T-helper 2 cell treated with Interferon-gamma antibody and Interleukin-4, amounts not matched to agents 5 μg/mL and 100 μg/mL, for 36 hours (primary cell): ENCODE results near the gene DIAPH3.

Experiments used
- DNase-seq: peaks from one replicate; pipeline ENCODE4 v3.0.0; 2021; ENCODE audit warnings: low spot score
- H3K27ac Mint-ChIP-seq: one replicate; pipeline ENCODE4 v1.8.0; 2021; ENCODE audit warnings: mild to moderate bottlenecking, mixed read lengths
- H3K27me3 Mint-ChIP-seq: one replicate; pipeline ENCODE4 v1.8.0; 2021; ENCODE audit warnings: low read depth, mixed read lengths
- H3K36me3 Mint-ChIP-seq: one replicate; pipeline ENCODE4 v1.8.0; 2021; ENCODE audit warnings: low read depth, mixed read lengths
- H3K4me1 Mint-ChIP-seq: one replicate; pipeline ENCODE4 v1.8.0; 2021; ENCODE audit warnings: low read depth, mixed read lengths
- H3K4me3 Mint-ChIP-seq: one replicate; pipeline ENCODE4 v1.8.0; 2022; ENCODE audit warnings: mild to moderate bottlenecking, moderate library complexity, mixed read lengths
- H3K9me3 Mint-ChIP-seq: one replicate; pipeline ENCODE4 v1.8.0; 2021; ENCODE audit warnings: mixed read lengths

Gene DIAPH3

DNA sequence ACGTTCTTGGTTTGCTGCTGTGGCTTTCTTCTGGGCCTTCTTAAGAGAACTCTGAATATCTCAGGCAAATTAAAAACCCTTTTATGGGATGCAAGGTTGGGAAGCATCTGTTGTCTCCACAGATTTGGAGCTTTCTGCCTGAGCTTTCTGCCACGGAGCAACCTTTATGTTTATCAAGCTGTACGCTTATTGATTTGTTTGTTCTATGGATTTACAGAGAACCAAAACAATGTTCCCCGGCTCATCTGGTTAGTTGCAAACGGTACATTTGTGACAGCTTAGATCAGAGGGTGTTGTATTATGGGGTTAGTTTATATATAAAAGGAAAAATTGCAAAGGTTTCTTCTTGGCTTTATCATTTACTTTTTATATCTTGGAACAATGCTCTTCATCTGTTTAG is 479.6 kb downstream of the DIAPH3 start:
- DNase-seq: no peak
- no peaks in the 10 kb centered on the region for H3K27me3 Mint-ChIP-seq
- no peak overlapping the region for H3K27ac Mint-ChIP-seq
- H3K4me3 Mint-ChIP-seq: no peak overlapping the region
- no peaks in the 10 kb centered on the region for H3K9me3 Mint-ChIP-seq
- no peaks in the 10 kb centered on the region for H3K4me1 Mint-ChIP-seq
- H3K36me3 Mint-ChIP-seq: no peaks in the 10 kb centered on the region

- Mint-ChIP-seq H3K9me3 (no peaks in the 10 kb centered on the region), H3K4me1 (no peaks in the 10 kb centered on the region), H3K4me3 (no peak overlapping the region), H3K36me3 (no peaks in the 10 kb centered on the region), H3K27ac (no peak overlapping the region), H3K27me3 (no peaks in the 10 kb centered on the region)
- DNase-seq: no peak
Measured at GRCh38 chr13:59681636-59682311, 482.0 kb downstream of the DIAPH3 start.

- Mint-ChIP-seq H3K4me3 (no peak overlapping the region), H3K27me3 (no peaks in the 10 kb centered on the region), H3K27ac (no peak overlapping the region), H3K36me3 (no peaks in the 10 kb centered on the region), H3K4me1 (no peaks in the 10 kb centered on the region), H3K9me3 (no peaks in the 10 kb centered on the region)
- no peak for DNase-seq
Measured at GRCh38 chr13:59680429-59681024, 483.2 kb downstream of the DIAPH3 start.

DNA sequence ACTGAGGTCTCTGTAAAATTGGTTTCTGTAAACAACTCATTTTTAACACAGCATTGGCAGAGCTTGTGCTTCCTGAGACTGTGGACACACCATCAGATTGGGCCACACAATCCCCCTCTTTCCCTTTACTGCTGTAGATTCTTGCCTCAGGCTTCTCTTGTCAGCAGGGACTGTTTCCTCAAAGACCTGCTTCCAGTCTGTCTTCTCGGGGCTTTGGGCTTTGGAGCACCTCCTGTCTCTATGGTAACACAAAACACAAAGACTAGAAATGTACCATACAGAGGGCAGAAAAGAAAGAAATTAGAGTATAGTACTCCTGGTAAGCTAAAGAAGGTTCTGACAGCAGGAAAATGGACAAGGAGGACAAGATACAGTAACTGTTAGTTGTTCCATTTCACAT is 484.5 kb downstream of the DIAPH3 start:
- peaks cover 4% of the 10 kb centered on the region for H3K4me1 Mint-ChIP-seq
- no peaks in the 10 kb centered on the region for H3K36me3 Mint-ChIP-seq
- H3K27ac Mint-ChIP-seq: no peak overlapping the region
- no peaks in the 10 kb centered on the region for H3K27me3 Mint-ChIP-seq
- no peak for DNase-seq
- no peaks in the 10 kb centered on the region for H3K9me3 Mint-ChIP-seq
- no peak overlapping the region for H3K4me3 Mint-ChIP-seq

DNA sequence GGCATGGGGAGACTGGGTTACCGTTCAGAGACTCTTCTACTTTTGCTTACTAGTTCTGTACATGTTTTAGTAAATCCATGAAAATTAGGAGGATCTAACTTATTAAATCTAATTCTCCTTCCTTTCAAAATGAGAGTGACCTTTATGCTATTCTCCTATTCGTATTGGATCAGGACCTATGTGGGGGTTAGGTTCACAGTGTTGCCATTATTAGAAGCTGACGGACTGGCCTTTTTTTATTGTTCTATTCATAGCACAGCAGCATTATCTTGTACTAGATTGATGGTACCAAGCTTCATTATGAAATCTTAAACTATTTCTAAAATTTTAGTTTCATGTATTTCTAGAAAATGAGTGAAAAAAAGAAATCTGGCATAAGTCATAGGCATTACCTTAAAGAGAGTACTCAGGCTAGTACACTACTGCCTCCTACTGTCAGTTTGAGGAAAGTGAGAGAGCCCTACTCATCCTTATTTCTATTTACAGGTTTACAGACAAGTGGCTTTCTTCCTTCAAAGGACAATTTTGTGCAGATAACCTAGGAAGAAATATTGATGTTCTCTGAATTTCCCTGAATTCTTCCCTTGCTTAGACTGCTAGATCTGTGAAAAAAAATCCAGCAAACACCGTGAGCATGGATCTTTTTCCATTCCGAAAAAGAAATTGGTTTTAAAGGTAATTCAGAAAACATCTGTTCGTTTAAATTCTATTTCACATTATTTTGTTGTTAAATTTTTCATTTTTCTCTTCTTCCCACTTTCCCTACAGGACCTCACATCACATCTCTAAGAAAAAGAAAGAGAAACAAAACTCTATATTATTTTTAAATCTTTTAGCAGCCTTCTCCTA is 485.5 kb downstream of the DIAPH3 start:
- H3K4me1 Mint-ChIP-seq: peaks cover 4% of the 10 kb centered on the region
- no peaks in the 10 kb centered on the region for H3K36me3 Mint-ChIP-seq
- no peaks in the 10 kb centered on the region for H3K27me3 Mint-ChIP-seq
- no peak overlapping the region for H3K27ac Mint-ChIP-seq
- no peak for DNase-seq
- no peaks in the 10 kb centered on the region for H3K9me3 Mint-ChIP-seq
- H3K4me3 Mint-ChIP-seq: no peak overlapping the region

DNA sequence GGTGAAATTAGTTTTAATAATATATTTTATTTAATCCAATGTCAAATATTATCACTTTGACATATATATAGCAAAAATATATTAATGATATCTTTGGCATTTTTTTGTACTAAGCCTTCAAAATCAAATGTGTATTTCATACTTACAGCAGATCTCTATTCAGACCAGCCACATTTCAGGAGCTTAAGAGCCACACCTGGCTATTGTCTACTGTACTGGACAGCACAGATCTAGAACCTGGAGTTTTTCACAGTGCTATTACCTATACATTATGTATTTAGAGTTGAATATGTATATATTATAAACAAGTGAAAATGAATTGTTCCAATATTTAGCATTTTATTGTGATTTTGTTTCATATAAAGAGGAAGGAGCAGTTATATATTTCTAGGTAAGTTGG is 486.3 kb downstream of the DIAPH3 start:
- Mint-ChIP-seq H3K27ac (no peak overlapping the region), H3K9me3 (no peaks in the 10 kb centered on the region), H3K4me3 (no peak overlapping the region), H3K4me1 (peaks cover 4% of the 10 kb centered on the region), H3K36me3 (no peaks in the 10 kb centered on the region), H3K27me3 (no peaks in the 10 kb centered on the region)
- DNase-seq: no peak

DNA sequence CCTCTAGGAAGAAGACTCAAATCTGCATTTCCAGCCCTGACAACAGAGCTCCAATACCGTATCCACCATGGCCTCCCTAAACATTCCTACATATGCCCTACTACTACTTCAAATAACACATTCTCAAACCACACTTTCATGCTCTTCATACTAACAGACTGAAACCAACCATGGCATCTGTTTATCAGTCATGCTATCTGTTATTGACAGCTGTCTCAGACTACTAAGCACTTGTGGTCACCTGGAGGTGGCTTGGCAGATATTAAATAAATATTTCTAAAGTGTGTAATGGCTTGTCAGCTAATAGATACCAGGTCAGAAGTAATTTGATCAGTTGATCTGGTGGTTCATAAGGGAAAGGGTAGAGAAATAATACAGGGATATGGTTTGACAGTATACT is 489.1 kb downstream of the DIAPH3 start:
- Mint-ChIP-seq H3K9me3 (no peaks in the 10 kb centered on the region), H3K27ac (no peak overlapping the region), H3K4me1 (peaks cover 6% of the 10 kb centered on the region), H3K4me3 (no peak overlapping the region), H3K36me3 (no peaks in the 10 kb centered on the region), H3K27me3 (no peaks in the 10 kb centered on the region)
- no peak for DNase-seq

DNA sequence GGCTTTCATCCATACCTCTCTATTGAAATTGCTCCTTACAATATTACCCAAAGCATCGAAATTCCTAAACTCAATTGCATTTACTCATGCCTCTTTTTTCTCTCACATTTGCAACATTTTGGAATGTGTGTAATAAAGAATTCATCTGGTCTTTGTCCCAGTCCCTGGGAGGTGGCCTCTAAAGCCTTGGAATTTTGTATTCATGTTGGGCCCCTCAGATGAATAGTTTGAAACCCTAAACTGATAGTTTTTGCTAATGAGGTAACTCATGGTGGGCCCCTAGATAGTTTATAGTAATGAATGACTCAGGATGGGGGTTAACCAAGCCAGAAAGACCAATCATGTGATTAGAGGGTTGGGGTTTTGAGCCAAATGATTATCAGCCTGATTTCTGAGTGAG is 490.4 kb downstream of the DIAPH3 start:
- H3K4me3 Mint-ChIP-seq: no peak overlapping the region

GRCh38 chr13:59672445-59672844 is 491.3 kb downstream of the DIAPH3 start:
- Mint-ChIP-seq H3K9me3 (no peaks in the 10 kb centered on the region), H3K36me3 (no peaks in the 10 kb centered on the region), H3K4me1 (peaks cover 6% of the 10 kb centered on the region), H3K4me3 (no peak overlapping the region), H3K27me3 (no peaks in the 10 kb centered on the region), H3K27ac (no peak overlapping the region)
- DNase-seq: no peak

More for the DNA sequence above, 490.4 kb downstream of the DIAPH3 start:
- no peaks in the 10 kb centered on the region for H3K9me3 Mint-ChIP-seq
- no peaks in the 10 kb centered on the region for H3K27me3 Mint-ChIP-seq
- H3K27ac Mint-ChIP-seq: no peak overlapping the region
- peaks cover 6% of the 10 kb centered on the region for H3K4me1 Mint-ChIP-seq
- H3K36me3 Mint-ChIP-seq: no peaks in the 10 kb centered on the region
- no peak for DNase-seq

- no peaks in the 10 kb centered on the region for H3K9me3 Mint-ChIP-seq
- peaks cover 6% of the 10 kb centered on the region for H3K4me1 Mint-ChIP-seq
- H3K4me3 Mint-ChIP-seq: no peak overlapping the region
Measured at GRCh38 chr13:59671881-59672280, 491.8 kb downstream of the DIAPH3 start.

DNA sequence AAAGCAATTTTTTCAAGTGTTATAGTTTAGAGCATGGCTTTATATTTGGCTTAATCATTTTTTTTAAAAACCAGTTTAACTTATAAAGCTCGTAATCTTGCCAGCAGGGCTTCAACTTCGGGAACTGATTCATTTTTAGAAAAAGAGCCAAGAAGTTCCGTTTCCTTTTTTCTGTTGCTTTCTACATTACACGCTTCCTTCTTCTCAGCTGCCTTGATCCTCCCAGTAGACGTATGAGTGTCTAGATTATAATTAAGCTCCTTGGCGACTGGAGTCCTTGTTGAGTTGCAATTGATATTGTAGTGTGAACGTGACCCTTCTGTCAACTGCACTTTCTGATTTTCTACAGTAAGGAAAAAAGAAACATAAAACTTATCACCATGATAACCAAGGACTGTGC is 497.2 kb downstream of the DIAPH3 start:
- H3K36me3 Mint-ChIP-seq: peaks cover 6% of the 10 kb centered on the region

More at GRCh38 chr13:59671881-59672280, 491.8 kb downstream of the DIAPH3 start:
- no peak overlapping the region for H3K27ac Mint-ChIP-seq
- no peak for DNase-seq
- H3K36me3 Mint-ChIP-seq: no peaks in the 10 kb centered on the region
- no peaks in the 10 kb centered on the region for H3K27me3 Mint-ChIP-seq

GRCh38 chr13:59665732-59666131 is 498.0 kb downstream of the DIAPH3 start:
- peaks cover 6% of the 10 kb centered on the region for H3K36me3 Mint-ChIP-seq
- H3K9me3 Mint-ChIP-seq: no peaks in the 10 kb centered on the region
- DNase-seq: no peak
- no peak overlapping the region for H3K27ac Mint-ChIP-seq
- H3K27me3 Mint-ChIP-seq: no peaks in the 10 kb centered on the region
- no peak overlapping the region for H3K4me3 Mint-ChIP-seq
- H3K4me1 Mint-ChIP-seq: no peaks in the 10 kb centered on the region

More for the DNA sequence above, 497.2 kb downstream of the DIAPH3 start:
- Mint-ChIP-seq H3K27me3 (no peaks in the 10 kb centered on the region), H3K4me1 (no peaks in the 10 kb centered on the region), H3K27ac (no peak overlapping the region), H3K4me3 (no peak overlapping the region), H3K9me3 (no peaks in the 10 kb centered on the region)
- no peak for DNase-seq

GRCh38 chr13:59665184-59665583 is 498.5 kb downstream of the DIAPH3 start:
- no peak for DNase-seq
- Mint-ChIP-seq H3K27me3 (no peaks in the 10 kb centered on the region), H3K27ac (no peak overlapping the region), H3K9me3 (no peaks in the 10 kb centered on the region), H3K4me1 (no peaks in the 10 kb centered on the region), H3K36me3 (peaks cover 6% of the 10 kb centered on the region), H3K4me3 (no peak overlapping the region)

DNA sequence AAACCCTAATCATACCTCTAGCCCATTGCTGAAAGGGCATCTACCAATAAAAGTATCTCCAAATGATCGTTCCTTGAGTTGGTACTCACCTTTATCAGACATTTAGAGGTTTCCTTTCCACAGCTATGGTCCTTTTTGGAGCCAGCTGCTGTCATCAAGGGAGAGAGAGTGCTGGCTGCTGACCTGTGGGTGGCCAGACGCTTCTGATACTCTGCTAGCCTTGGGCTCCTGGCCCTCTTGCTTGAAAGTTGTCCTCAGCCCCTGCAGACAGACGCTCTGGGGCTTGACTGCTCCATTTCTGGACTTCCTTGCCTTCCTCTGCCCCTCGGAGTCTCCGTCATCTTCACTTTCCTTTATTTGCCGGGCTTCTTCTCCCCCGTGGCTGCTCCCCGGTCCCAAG is 499.1 kb downstream of the DIAPH3 start:
- DNase-seq: no peak
- Mint-ChIP-seq H3K9me3 (no peaks in the 10 kb centered on the region), H3K36me3 (peaks cover 6% of the 10 kb centered on the region), H3K27ac (no peak overlapping the region), H3K4me3 (no peak overlapping the region), H3K4me1 (no peaks in the 10 kb centered on the region), H3K27me3 (no peaks in the 10 kb centered on the region)
